DND-41 (cell line): ENCODE measurements around the gene SPATC1L.

Source experiments
- CTCF ChIP-seq: IDR thresholded peaks from 2 replicates; pipeline ENCODE4 v1.5.1; 2012; ENCODE audit warnings: borderline replicate concordance, low read length, moderate library complexity, mild to moderate bottlenecking; ENCODE audit not compliant: poor library complexity, severe bottlenecking; ENCODE audit errors: extremely low read depth
- EZH2 ChIP-seq: IDR thresholded peaks from 3 replicates; pipeline ENCODE4 v1.6.1; 2012; ENCODE audit warnings: borderline replicate concordance, low read depth, mild to moderate bottlenecking, moderate library complexity, low read length, inconsistent platforms; ENCODE audit not compliant: severe bottlenecking

GRCh38 chr21:46148106-46148505, 36.2 kb downstream of the SPATC1L start:
- TF ChIP-seq CTCF (no peak), EZH2 (no peak)
